GM13976 (cell line): ENCODE measurements around the gene SIRPD.
A peak's percentile ranks its signal among the peaks of the same experiment; 100 is the strongest.

Source experiments
- DNase-seq: peaks from one replicate; pipeline ENCODE4 v3.0.0; 2012; ENCODE audit warnings: low spot score
- in situ Hi-C: fragments of 300-500 bp; cut with MboI; formaldehyde crosslinking; loops from one replicate; pipeline ENCODE4 v1.12.0; 2022; ENCODE audit warnings: low sequenced_read_pairs, mixed read lengths, inconsistent platforms; ENCODE audit not compliant: unreplicated experiment
- TF ChIP-seq, protein P1 (sequence below): IDR thresholded peaks from 2 replicates; pipeline ENCODE4 v1.5.1; 2012; ENCODE audit warnings: borderline replicate concordance, mild to moderate bottlenecking; ENCODE audit not compliant: insufficient read depth; ENCODE audit errors: extremely low read depth, missing control alignments, control extremely low read depth

Gene SIRPD

GRCh38 chr20:1538655-1539054 lies 18.9 kb downstream of the SIRPD start:
- DNase-seq = no peak
- in situ Hi-C loops = no loop called here
- TF ChIP-seq, protein P1, sequence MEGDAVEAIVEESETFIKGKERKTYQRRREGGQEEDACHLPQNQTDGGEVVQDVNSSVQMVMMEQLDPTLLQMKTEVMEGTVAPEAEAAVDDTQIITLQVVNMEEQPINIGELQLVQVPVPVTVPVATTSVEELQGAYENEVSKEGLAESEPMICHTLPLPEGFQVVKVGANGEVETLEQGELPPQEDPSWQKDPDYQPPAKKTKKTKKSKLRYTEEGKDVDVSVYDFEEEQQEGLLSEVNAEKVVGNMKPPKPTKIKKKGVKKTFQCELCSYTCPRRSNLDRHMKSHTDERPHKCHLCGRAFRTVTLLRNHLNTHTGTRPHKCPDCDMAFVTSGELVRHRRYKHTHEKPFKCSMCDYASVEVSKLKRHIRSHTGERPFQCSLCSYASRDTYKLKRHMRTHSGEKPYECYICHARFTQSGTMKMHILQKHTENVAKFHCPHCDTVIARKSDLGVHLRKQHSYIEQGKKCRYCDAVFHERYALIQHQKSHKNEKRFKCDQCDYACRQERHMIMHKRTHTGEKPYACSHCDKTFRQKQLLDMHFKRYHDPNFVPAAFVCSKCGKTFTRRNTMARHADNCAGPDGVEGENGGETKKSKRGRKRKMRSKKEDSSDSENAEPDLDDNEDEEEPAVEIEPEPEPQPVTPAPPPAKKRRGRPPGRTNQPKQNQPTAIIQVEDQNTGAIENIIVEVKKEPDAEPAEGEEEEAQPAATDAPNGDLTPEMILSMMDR = no peak

DNA sequence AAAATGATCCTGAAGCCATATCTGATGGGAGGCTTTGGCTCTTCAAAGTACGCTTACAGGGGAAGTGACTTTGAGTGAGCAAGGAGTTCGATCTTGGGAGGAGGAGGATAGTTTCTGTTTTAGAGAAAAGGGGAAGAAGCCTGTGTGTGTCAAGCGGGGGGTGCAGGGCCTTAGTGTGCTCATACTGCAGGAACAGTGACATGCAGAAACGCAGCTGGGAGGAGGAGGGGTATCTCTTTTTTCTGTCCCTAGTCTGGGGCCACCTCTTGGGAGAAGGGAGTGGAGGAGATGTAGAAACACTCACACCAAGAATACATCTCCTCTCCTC lies 19.8 kb downstream of the SIRPD start:
- in situ Hi-C loops = no loop called here
- TF ChIP-seq, protein P1 = no peak
- peak; percentile 52 for DNase-seq

- TF ChIP-seq, protein P1 = no peak
- no peak for DNase-seq
- in situ Hi-C loops = no loop called here
Observed at GRCh38 chr20:1536893-1537730, 20.4 kb downstream of the SIRPD start.

GRCh38 chr20:1535420-1536175 lies 21.9 kb downstream of the SIRPD start:
- in situ Hi-C loops = no loop called here

GRCh38 chr20:1534526-1534925 lies 23.0 kb downstream of the SIRPD start:
- in situ Hi-C loops = no loop called here
- TF ChIP-seq, protein P1 = no peak
- DNase-seq = no peak

More at GRCh38 chr20:1535420-1536175, 21.9 kb downstream of the SIRPD start:
- TF ChIP-seq, protein P1 = no peak
- peak; percentile 71 for DNase-seq

GRCh38 chr20:1533059-1533458 lies 24.4 kb downstream of the SIRPD start:
- DNase-seq = no peak
- in situ Hi-C loops = no loop called here
- TF ChIP-seq, protein P1 = no peak
